A673 (cell line): ENCODE measurements around the gene CDC42BPG. TPM values are rescaled to one million over a fixed set of nuclear protein-coding genes. Genes with fewer than 3 reads are reported as not detected.
A peak's percentile ranks its signal among the peaks of the same experiment; 100 is the strongest.

Experiments used
- BruUV-seq: library from RNA; stranded (reverse); fragments of 400-500 nt; replicated peaks from 2 replicates; lab custom pipeline; 2021; lab: Mats Ljungman, UMichigan
- CTCF ChIA-PET: fragments of 300-600 bp; sonication (Branson Sonifier 250); formaldehyde crosslinking; loops from one replicate; lab custom pipeline; 2022; ENCODE audit warnings: antibody characterized with exemption; lab: Charles Lee
- POLR2A ChIA-PET: fragments of 300-600 bp; sonication (Branson Sonifier 250); formaldehyde crosslinking; loops from one replicate; lab custom pipeline; 2022; ENCODE audit warnings: antibody characterized with exemption; ENCODE audit not compliant: low non-redundant PET; lab: Charles Lee
- DNase-seq: peaks from one replicate; pipeline ENCODE4 v3.0.0-alpha.2; 2015; ENCODE audit warnings: low spot score
- H3K27ac ChIP-seq: fragments of 200-600 bp; sonication (generic); 2 replicates; pipeline ENCODE4 v1.5.1; 2016; ENCODE audit warnings: mixed run types, low read depth, mild to moderate bottlenecking, mixed read lengths, antibody characterized with exemption, low read length; ENCODE audit not compliant: poor library complexity, severe bottlenecking
- H3K27me3 ChIP-seq: fragments of 200-600 bp; sonication (generic); replicated peaks from 2 replicates; pipeline ENCODE4 v1.6.1; 2017; ENCODE audit warnings: mixed run types, low read depth, mild to moderate bottlenecking, mixed read lengths, antibody characterized with exemption, low read length; ENCODE audit not compliant: insufficient read depth, poor library complexity
- H3K36me3 ChIP-seq: fragments of 200-600 bp; sonication (generic); 2 replicates; pipeline ENCODE4 v1.6.1; 2016; ENCODE audit warnings: mixed run types, mild to moderate bottlenecking, mixed read lengths, antibody characterized with exemption, low read length; ENCODE audit not compliant: insufficient read depth, poor library complexity, severe bottlenecking
- H3K4me1 ChIP-seq: fragments of 200-600 bp; sonication (generic); 2 replicates; pipeline ENCODE4 v1.6.1; 2017; ENCODE audit warnings: mixed run types, mild to moderate bottlenecking, mixed read lengths, antibody characterized with exemption, low read length; ENCODE audit not compliant: insufficient read depth, poor library complexity, severe bottlenecking
- H3K4me3 ChIP-seq: fragments of 200-600 bp; sonication (generic); 2 replicates; pipeline ENCODE4 v1.5.1; 2016; ENCODE audit warnings: low read depth, mixed run types, mild to moderate bottlenecking, mixed read lengths, low read length; ENCODE audit not compliant: poor library complexity, severe bottlenecking
- H3K9me3 ChIP-seq: fragments of 200-600 bp; sonication (generic); 2 replicates; pipeline ENCODE4 v1.6.1; 2016; ENCODE audit warnings: mixed run types, low read depth, mild to moderate bottlenecking, mixed read lengths, antibody characterized with exemption, low read length; ENCODE audit not compliant: poor library complexity, severe bottlenecking
- EZH2 ChIP-seq: fragments of 200-600 bp; sonication (generic); IDR thresholded peaks from 2 replicates; pipeline ENCODE4 v1.6.1; 2017; ENCODE audit warnings: borderline replicate concordance, low read depth, mild to moderate bottlenecking, mixed read lengths, antibody characterized with exemption, low read length; ENCODE audit not compliant: poor library complexity, severe bottlenecking
- intact Hi-C: fragments of 100-400 bp; cut with micrococcal nuclease; formaldehyde crosslinking; loops from one replicate; pipeline ENCODE4 v1.10.0; 2022; ENCODE audit not compliant: unreplicated experiment
- total RNA-seq: library from RNA; stranded (reverse); gene quantifications from 2 replicates; pipeline ENCODE4 v1.2.3, GENCODE V29; 2021
- TF ChIP-seq, protein P1 (sequence below): fragments of 300-800, 200-600 bp; sonication (generic); conservative IDR thresholded peaks from 2 replicates; pipeline ENCODE4 v1.5.1; 2017; ENCODE audit warnings: low read depth, mild to moderate bottlenecking, antibody characterized with exemption, low read length, moderate library complexity, mixed read lengths

Gene CDC42BPG
- total RNA-seq, 1 experiment from 2014 or later, result 4.6 TPM

DNA sequence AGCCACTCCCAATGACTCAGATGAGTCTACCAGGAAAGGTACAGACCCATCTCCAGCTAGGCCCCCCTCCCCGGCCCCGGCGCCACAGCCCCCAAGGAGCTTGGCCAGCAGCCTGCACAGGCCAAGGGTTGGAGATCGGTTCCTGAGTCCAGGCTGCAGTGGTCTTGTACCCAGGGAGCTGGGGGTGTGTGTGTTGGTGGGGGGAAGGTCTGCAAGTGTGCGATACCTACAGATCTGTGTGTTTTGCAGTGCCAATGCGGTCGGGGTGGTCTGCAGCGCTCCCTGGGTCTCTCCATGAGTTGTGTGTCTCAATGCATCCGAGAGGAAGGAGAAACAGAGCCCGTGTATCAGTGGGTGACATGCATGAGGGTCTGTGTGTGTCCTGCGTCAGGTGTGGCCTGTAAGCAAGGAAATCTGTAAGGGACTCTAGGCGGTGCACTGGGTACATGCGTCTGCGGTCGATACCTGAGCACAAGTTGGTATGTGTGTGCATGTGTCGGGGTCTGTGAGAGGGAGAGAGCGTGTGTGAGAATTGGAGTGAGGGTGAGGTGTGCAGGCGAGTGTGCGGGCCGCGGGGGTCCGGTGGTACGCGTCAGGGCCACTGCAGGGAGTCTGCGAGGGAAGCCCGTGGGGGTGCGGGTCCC is 645 bp downstream of the CDC42BPG start:
- Histone ChIP-seq H3K27me3 (no peaks in the 10 kb centered on the region), H3K27ac (peak overlapping the region; percentile 76), H3K4me3 (peak overlapping the region; percentile 67), H3K9me3 (no peaks in the 10 kb centered on the region), H3K36me3 (no peaks in the 10 kb centered on the region), H3K4me1 (peaks cover 13% of the 10 kb centered on the region)
- no peak for DNase-seq
- TF ChIP-seq, protein P1, sequence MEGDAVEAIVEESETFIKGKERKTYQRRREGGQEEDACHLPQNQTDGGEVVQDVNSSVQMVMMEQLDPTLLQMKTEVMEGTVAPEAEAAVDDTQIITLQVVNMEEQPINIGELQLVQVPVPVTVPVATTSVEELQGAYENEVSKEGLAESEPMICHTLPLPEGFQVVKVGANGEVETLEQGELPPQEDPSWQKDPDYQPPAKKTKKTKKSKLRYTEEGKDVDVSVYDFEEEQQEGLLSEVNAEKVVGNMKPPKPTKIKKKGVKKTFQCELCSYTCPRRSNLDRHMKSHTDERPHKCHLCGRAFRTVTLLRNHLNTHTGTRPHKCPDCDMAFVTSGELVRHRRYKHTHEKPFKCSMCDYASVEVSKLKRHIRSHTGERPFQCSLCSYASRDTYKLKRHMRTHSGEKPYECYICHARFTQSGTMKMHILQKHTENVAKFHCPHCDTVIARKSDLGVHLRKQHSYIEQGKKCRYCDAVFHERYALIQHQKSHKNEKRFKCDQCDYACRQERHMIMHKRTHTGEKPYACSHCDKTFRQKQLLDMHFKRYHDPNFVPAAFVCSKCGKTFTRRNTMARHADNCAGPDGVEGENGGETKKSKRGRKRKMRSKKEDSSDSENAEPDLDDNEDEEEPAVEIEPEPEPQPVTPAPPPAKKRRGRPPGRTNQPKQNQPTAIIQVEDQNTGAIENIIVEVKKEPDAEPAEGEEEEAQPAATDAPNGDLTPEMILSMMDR, result no peak
- no peak for TF ChIP-seq EZH2
- POLR2A ChIA-PET, result no interaction called here
- intact Hi-C loops, result loop anchor here (2.0 to 10.0 kb wide), 3 partner anchors 65 to 471 kb away; partner anchors contain the start of genes CDC42EP2 and SF1
- no TSS peak for BruUV-seq
- CTCF ChIA-PET, result interaction anchor here (0.5 to 1.1 kb wide), 3 partner anchors 8 to 83 kb away, joined by 3 read pairs; no protein-coding TSS in a partner anchor

DNA sequence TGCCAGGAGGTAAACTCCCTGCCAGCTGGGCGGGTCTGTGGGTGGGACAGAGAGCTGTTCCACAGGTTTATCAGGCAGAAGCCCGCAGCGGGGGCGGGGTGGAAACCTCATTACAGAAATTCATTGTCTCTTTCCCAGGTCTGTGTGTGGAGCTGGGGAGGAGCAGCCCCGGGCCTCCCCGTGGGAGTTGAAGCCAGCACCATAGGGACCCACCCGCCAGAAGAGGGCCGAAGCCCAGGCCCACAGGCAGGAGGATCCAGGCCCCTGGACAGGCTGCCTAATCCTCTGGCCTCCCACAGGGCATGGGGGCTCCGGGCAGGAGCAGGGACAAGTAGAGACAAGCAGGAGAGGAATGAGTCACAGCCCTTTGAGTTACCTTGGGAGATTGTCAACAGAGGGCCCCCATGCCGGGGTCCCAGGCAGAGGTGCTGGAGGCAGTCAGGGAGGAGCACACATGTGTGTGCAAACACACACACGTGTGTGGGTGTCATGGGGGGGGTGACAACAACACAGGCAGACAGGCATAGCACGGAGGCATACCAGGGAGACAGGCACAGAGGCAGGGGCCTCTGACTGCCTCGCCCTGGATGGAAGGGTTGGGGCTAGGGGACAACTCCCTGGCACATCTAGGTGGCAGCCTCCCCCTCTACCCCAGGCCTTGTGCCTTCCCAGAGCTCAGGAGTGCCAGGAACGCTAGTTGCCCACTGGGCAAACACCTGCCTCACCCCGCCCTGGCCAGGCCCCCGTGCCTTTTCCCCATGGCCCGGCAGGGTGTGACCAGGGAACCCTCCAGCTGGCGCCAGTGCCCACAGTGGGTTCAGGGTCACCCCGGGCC is 1.4 kb downstream of the CDC42BPG start:
- H3K4me3 ChIP-seq, result peak overlapping the region; percentile 67
- TF ChIP-seq EZH2, result no peak
- TF ChIP-seq, protein P1, result no peak
- H3K27me3 ChIP-seq, result no peaks in the 10 kb centered on the region
- no peaks in the 10 kb centered on the region for H3K9me3 ChIP-seq
- POLR2A ChIA-PET, result no interaction called here
- H3K36me3 ChIP-seq, result no peaks in the 10 kb centered on the region
- H3K4me1 ChIP-seq, result peaks cover 13% of the 10 kb centered on the region
- CTCF ChIA-PET, result no interaction called here
- DNase-seq, result no peak
- intact Hi-C loops, result loop anchor here (10.0 kb wide), 2 partner anchors 412 to 472 kb away; partner anchors contain the start of gene CDC42EP2
- no peak overlapping the region for H3K27ac ChIP-seq
- BruUV-seq, result no TSS peak

DNA sequence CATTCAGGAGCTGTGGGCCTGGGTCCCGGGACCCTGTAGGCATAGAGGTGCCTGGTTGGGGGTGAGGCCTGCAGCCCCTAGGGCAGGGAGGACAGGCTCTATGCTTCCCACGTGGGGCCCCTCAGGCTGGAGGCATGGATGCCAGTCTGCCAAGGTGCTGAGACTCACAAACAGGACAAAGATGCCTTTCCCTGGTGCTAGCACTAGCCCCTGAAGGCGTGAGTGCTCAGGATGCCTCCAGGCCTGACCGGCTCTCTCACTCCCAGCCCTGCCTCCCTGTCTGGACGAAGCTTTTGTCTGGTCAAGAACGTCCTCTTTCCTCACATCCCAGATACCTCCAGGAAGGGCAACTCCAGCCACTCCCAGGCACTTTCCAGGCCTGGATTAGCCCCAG is 2.1 kb downstream of the CDC42BPG start:
- Histone ChIP-seq H3K4me3 (no peak overlapping the region), H3K27me3 (no peaks in the 10 kb centered on the region), H3K9me3 (no peaks in the 10 kb centered on the region), H3K4me1 (peaks cover 13% of the 10 kb centered on the region), H3K36me3 (no peaks in the 10 kb centered on the region), H3K27ac (no peak overlapping the region)
- TF ChIP-seq EZH2, result no peak
- TF ChIP-seq, protein P1, result no peak
- CTCF ChIA-PET, result interaction anchor here (0.6 kb wide), 1 partner anchor 31 kb away, joined by 3 read pairs; no protein-coding TSS in a partner anchor
- BruUV-seq, result no TSS peak
- intact Hi-C loops, result loop anchor here (10.0 kb wide), 2 partner anchors 412 to 472 kb away; partner anchors contain the start of gene CDC42EP2
- no peak for DNase-seq
- POLR2A ChIA-PET, result no interaction called here
